Cardiac atrium fibroblast (primary cell): Measurements from ENCODE around the gene SLC6A8. TPM values are rescaled to one million over a fixed set of nuclear protein-coding genes. Genes with fewer than 3 reads are reported as not detected.

ENCODE experiments used
- total RNA-seq: library from RNA; depleted of rRNA; stranded (reverse); fragments of >200 nt; gene quantifications from 2 replicates; pipeline ENCODE4 v1.2.3, GENCODE V29; 2015

The SLC6A8 gene
- total RNA-seq, result 48.6 and 52.0 TPM in 2 replicates

GRCh38 chrX:153687121-153688039 lies at the start of gene SLC6A8:
SLC6A8 (plus strand) TSS chrX:153687926; CDS start chrX:153688575, 649 bp downstream.

GRCh38 chrX:153646620-153647373 lies 40.9 kb upstream of the SLC6A8 start, which contains the start of gene DUSP9:
DUSP9 (plus strand) TSS chrX:153647203; CDS start chrX:153647954, 751 bp downstream.

GRCh38 chrX:153673428-153674218 lies 14.1 kb upstream of the SLC6A8 start, which contains the start of gene PNCK:
PNCK (minus strand) TSS chrX:153673813; CDS start chrX:153673076, 737 bp downstream.

GRCh38 chrX:153724252-153725038 lies 36.7 kb downstream of the SLC6A8 start, which contains the start of the genes ABCD1 and BCAP31:
ABCD1 (plus strand) TSS chrX:153724856; CDS start chrX:153725267, 411 bp downstream.
BCAP31 (minus strand) TSS chrX:153724387; CDS start chrX:153723244, 1,143 bp downstream.

Other genes with a start within 250 kb of the SLC6A8 start
- 0.90 TPM in 1 of 2 replicates, not detected in the other for gene TREX2, start 241.9 kb upstream of the SLC6A8 start, total RNA-seq
- 26.2 and 27.1 TPM in 2 replicates for gene HAUS7, start 217.3 kb upstream of the SLC6A8 start, total RNA-seq
- 186 and 203 TPM in 2 replicates for gene BGN, start 192.9 kb upstream of the SLC6A8 start, total RNA-seq
- gene ATP2B3, start 170.3 kb upstream of the SLC6A8 start, total RNA-seq, result not detected in 2 replicates
- gene CCNQ, start 88.8 kb upstream of the SLC6A8 start, total RNA-seq, result 33.8 and 36.5 TPM in 2 replicates
- 0.90 TPM in 1 of 2 replicates, not detected in the other for gene DUSP9, start 40.7 kb upstream of the SLC6A8 start, total RNA-seq
- gene PNCK, start 14.1 kb upstream of the SLC6A8 start, total RNA-seq, result 0.49 and 0.90 TPM in 2 replicates
- 170 and 172 TPM in 2 replicates for gene BCAP31, start 36.5 kb downstream of the SLC6A8 start, total RNA-seq
- 17.5 and 24.9 TPM in 2 replicates for gene ABCD1, start 36.9 kb downstream of the SLC6A8 start, total RNA-seq
- gene PLXNB3, start 76.3 kb downstream of the SLC6A8 start, total RNA-seq, result 1.3 and 6.0 TPM in 2 replicates
- 0.72 TPM in 1 of 2 replicates, not detected in the other for gene SRPK3, start 93.1 kb downstream of the SLC6A8 start, total RNA-seq
- 74.0 and 81.8 TPM in 2 replicates for gene IDH3G, start 106.4 kb downstream of the SLC6A8 start, total RNA-seq
- 347 and 394 TPM in 2 replicates for gene SSR4, start 106.7 kb downstream of the SLC6A8 start, total RNA-seq
- gene PDZD4, start 142.6 kb downstream of the SLC6A8 start, total RNA-seq, result 1.1 and 5.5 TPM in 2 replicates
- 2.9 and 8.6 TPM in 2 replicates for gene L1CAM, start 198.2 kb downstream of the SLC6A8 start, total RNA-seq
- not detected in 2 replicates for gene AVPR2, start 216.7 kb downstream of the SLC6A8 start, total RNA-seq
- gene ARHGAP4, start 238.3 kb downstream of the SLC6A8 start, total RNA-seq, result 1.4 TPM in 1 of 2 replicates, not detected in the other
- 127 and 163 TPM in 2 replicates for gene NAA10, start 247.1 kb downstream of the SLC6A8 start, total RNA-seq